Gastrocnemius medialis (tissue), 4 donors: ENCODE measurements around the gene NAV2.

Source experiments
- CTCF ChIP-seq, 5 experiments: fragments of 450-650 bp in 3 of 5; fragments of 200-600 bp in 2 of 5; sonication (generic) in 2 of 5; IDR thresholded peaks in 4 of 5; conservative IDR thresholded peaks in 1 of 5; 1 replicate in 4 of 5; 2 replicates in 1 of 5; pipeline ENCODE4 v1.5.1; 2016 to 2019; ENCODE audit warnings: antibody characterized with exemption in 5 of 5, mild to moderate bottlenecking in 3 of 5, moderate library complexity in 3 of 5
- POLR2A ChIP-seq, 2 donors: fragments of 450-650 bp; IDR thresholded peaks; one replicate each; pipeline ENCODE4 v1.6.1; 2017; ENCODE audit warnings: antibody characterized with exemption in 2 of 2, mild to moderate bottlenecking in 2 of 2, moderate library complexity in 2 of 2

GRCh38 chr11:19795082-19795481 lies 82.4 kb downstream of the NAV2 start:
- TF ChIP-seq CTCF (IDR thresholded peaks at IDR 0.05 in 4 of 5, conservative IDR thresholded peaks at IDR 0.05 in 1 of 5), result no peak
- no peak for TF ChIP-seq POLR2A (IDR thresholded peaks at IDR 0.05)
